ENCODE data around the gene TMPRSS4.

The TMPRSS4 gene

DNA sequence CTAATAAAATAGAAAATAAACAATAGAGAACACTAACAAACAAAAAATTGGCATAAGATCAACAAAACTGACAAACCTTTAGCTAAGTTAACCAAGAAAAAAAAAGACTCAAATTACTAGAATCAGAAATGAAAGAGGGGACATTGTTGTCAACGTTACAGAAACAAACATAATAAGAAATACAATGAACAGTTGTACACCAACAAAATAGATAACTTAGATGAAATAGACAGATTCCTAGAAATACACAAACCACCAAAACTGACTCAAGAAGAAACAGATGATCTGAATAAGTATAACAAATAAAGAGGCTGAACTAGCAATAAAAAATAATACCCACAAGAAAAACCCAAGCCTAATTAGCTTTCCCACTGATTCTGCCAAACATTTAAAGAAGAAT, 34.7 kb upstream of the TMPRSS4 start:
- Histone ChIP-seq H3K4me2 (ENCODE audit: low read length) (no peak overlapping the region), H3K9me3 (ENCODE audit: control insufficient read depth, low read length) (no peaks in the 10 kb centered on the region), H3K4me1 (no peaks in the 10 kb centered on the region), H2AFZ (no peak overlapping the region), H3K9ac (no peak overlapping the region), H3K4me3 (ENCODE audit: low read depth, low read length) (no peak overlapping the region), H3K27me3 (ENCODE audit: control insufficient read depth, insufficient read depth, low read length) (no peaks in the 10 kb centered on the region), H3K36me3 (ENCODE audit: control insufficient read depth, insufficient read depth, low read length) (no peaks in the 10 kb centered on the region), H3K79me2 (no peaks in the 10 kb centered on the region), H3K27ac (no peak overlapping the region)
- TF ChIP-seq, protein P1, sequence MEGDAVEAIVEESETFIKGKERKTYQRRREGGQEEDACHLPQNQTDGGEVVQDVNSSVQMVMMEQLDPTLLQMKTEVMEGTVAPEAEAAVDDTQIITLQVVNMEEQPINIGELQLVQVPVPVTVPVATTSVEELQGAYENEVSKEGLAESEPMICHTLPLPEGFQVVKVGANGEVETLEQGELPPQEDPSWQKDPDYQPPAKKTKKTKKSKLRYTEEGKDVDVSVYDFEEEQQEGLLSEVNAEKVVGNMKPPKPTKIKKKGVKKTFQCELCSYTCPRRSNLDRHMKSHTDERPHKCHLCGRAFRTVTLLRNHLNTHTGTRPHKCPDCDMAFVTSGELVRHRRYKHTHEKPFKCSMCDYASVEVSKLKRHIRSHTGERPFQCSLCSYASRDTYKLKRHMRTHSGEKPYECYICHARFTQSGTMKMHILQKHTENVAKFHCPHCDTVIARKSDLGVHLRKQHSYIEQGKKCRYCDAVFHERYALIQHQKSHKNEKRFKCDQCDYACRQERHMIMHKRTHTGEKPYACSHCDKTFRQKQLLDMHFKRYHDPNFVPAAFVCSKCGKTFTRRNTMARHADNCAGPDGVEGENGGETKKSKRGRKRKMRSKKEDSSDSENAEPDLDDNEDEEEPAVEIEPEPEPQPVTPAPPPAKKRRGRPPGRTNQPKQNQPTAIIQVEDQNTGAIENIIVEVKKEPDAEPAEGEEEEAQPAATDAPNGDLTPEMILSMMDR (IDR thresholded peaks at IDR 0.05) = no peak

DNA sequence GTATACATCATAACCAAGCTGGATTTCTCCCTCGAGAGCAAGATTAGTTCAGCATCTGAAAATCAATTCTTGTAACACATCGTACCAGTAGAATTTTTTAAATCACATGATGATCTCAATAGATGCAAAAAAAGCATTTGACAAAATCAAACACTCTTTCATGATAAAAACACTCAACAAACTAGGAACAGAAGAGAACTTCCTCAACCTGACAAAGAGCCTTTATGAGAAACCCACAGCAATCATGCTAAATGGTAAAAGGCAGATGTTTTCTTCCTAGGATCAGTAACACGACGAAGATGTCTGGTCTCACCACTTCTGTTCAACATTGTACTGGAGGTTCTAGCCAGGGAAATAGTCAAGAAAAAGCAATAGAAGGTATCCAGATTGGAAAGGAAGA, 34.1 kb upstream of the TMPRSS4 start:
- no peak overlapping the region for H3K4me2 ChIP-seq (ENCODE audit: low read length)
- H3K9ac ChIP-seq = no peak overlapping the region
- H3K9me3 ChIP-seq (ENCODE audit: control insufficient read depth, low read length) = no peaks in the 10 kb centered on the region
- TF ChIP-seq, protein P1 (IDR thresholded peaks at IDR 0.05) = no peak
- no peaks in the 10 kb centered on the region for H3K27me3 ChIP-seq (ENCODE audit: control insufficient read depth, insufficient read depth, low read length)
- no peak overlapping the region for H2AFZ ChIP-seq
- H3K27ac ChIP-seq = no peak overlapping the region
- H3K4me1 ChIP-seq = no peaks in the 10 kb centered on the region
- H3K79me2 ChIP-seq = no peaks in the 10 kb centered on the region
- H3K4me3 ChIP-seq (ENCODE audit: low read depth, low read length) = no peak overlapping the region
- H3K36me3 ChIP-seq (ENCODE audit: control insufficient read depth, insufficient read depth, low read length) = no peaks in the 10 kb centered on the region

DNA sequence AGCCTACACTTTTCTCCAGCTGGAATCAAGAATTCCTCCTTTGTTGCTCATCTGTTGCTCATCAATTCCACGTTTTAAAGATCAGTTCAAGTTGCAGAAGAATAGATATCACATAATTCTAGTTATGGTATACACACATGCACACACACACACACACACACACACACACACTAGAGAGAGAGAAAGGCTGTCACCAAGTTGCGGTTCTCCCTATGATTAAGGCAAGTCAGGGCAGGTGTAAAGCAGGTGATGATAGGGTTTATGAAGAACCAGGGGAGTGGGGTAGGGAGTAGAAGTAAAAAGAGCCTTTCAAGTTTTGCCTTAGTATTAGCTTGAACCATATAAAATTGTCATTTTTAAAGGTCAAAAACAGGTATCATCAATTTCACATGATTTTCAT, 31.7 kb upstream of the TMPRSS4 start:
- no peaks in the 10 kb centered on the region for H3K79me2 ChIP-seq
- no peaks in the 10 kb centered on the region for H3K4me1 ChIP-seq
- no peak overlapping the region for H2AFZ ChIP-seq
- H3K4me3 ChIP-seq (ENCODE audit: low read depth, low read length) = no peak overlapping the region
- H3K9ac ChIP-seq = no peak overlapping the region
- H3K36me3 ChIP-seq (ENCODE audit: control insufficient read depth, insufficient read depth, low read length) = no peaks in the 10 kb centered on the region
- no peaks in the 10 kb centered on the region for H3K9me3 ChIP-seq (ENCODE audit: control insufficient read depth, low read length)
- no peak overlapping the region for H3K27ac ChIP-seq
- no peak overlapping the region for H3K4me2 ChIP-seq (ENCODE audit: low read length)
- TF ChIP-seq, protein P1 (IDR thresholded peaks at IDR 0.05) = no peak
- H3K27me3 ChIP-seq (ENCODE audit: control insufficient read depth, insufficient read depth, low read length) = no peaks in the 10 kb centered on the region

DNA sequence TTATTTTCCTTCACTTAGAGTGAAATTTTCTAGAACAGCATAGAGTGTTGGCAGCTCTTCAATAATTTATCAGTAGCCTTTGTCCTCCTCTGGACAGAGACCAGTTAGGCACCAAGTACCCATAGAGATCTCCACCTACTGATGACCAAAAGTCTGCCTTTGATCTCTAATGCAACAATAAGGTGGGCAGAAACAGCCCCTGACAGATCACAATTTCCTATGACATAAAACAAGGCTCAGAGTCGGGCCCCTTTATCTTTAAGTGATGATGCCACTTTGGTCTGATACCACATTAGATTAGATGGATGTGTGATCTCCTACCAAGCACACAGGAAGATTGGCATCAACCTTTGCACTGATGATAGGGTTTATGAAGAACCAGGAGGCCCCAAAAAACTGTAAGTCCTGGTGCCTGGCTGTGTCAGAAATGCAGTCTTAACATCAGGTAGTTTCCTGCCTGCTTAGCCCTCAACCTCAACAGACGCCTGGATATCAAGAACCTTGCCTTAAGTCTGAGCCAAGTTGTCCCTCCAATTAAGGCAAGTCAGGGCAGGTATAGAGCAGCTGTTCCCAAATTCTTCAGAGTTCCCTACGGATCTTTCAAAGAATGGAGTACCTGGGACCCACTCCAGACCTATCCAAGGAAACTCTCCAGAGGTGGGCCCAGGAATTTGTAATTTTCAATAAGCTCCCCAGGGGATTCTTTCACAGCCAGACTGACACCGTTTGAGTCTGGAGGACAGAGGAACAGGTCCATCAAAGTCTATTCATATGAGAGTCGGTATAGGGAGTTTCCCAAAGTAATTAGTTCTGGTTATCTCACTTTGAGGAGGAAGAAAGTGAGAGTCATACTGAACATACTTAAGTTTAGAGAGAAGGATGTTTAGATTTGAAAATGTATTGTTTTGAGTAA, 30.6 kb upstream of the TMPRSS4 start:
- H3K27ac ChIP-seq = no peak overlapping the region
- no peak overlapping the region for H3K4me3 ChIP-seq (ENCODE audit: low read depth, low read length)
- no peaks in the 10 kb centered on the region for H3K36me3 ChIP-seq (ENCODE audit: control insufficient read depth, insufficient read depth, low read length)
- H3K79me2 ChIP-seq = no peaks in the 10 kb centered on the region
- H3K9ac ChIP-seq = no peak overlapping the region
- H3K4me2 ChIP-seq (ENCODE audit: low read length) = no peak overlapping the region
- TF ChIP-seq, protein P1 (IDR thresholded peaks at IDR 0.05) = no peak
- no peaks in the 10 kb centered on the region for H3K27me3 ChIP-seq (ENCODE audit: control insufficient read depth, insufficient read depth, low read length)
- H2AFZ ChIP-seq = no peak overlapping the region
- H3K4me1 ChIP-seq = no peaks in the 10 kb centered on the region
- H3K9me3 ChIP-seq (ENCODE audit: control insufficient read depth, low read length) = no peaks in the 10 kb centered on the region

Measured in parathyroid adenoma (tissue), 2 donors.